Trophoblast cell (in vitro differentiated cells and primary cell): Measurements from ENCODE around the gene MS4A6A.

ENCODE experiments used
- DNase-seq, 2 donors: peaks; one replicate each; pipeline ENCODE4 v3.0.0-alpha.2; 2016
- H2AFZ ChIP-seq: 2 replicates; pipeline ENCODE4 v1.6.1; 2013; ENCODE audit warnings: low read length, moderate library complexity, mild to moderate bottlenecking; ENCODE audit not compliant: insufficient read depth, poor library complexity
- H2AK5ac ChIP-seq: 2 replicates; pipeline ENCODE4 v1.6.1; 2013; ENCODE audit warnings: mild to moderate bottlenecking, low read length
- H2BK120ac ChIP-seq: 2 replicates; pipeline ENCODE4 v1.6.1; 2013; ENCODE audit warnings: low read length, mild to moderate bottlenecking, moderate library complexity; ENCODE audit not compliant: insufficient read depth, poor library complexity
- H2BK12ac ChIP-seq: 2 replicates; pipeline ENCODE4 v1.6.1; 2013; ENCODE audit warnings: mild to moderate bottlenecking, low read length, moderate library complexity
- H2BK5ac ChIP-seq: 2 replicates; pipeline ENCODE4 v1.6.1; 2013; ENCODE audit warnings: low read length, low read depth, moderate library complexity, mild to moderate bottlenecking; ENCODE audit not compliant: poor library complexity
- H3K14ac ChIP-seq: 2 replicates; pipeline ENCODE4 v1.6.1; 2013; ENCODE audit warnings: mild to moderate bottlenecking, low read length
- H3K18ac ChIP-seq: 2 replicates; pipeline ENCODE4 v1.6.1; 2013; ENCODE audit warnings: mild to moderate bottlenecking, low read length
- H3K23ac ChIP-seq: 2 replicates; pipeline ENCODE4 v1.6.1; 2013; ENCODE audit warnings: low read length
- H3K27ac ChIP-seq: 2 replicates; pipeline ENCODE4 v1.5.1; 2013; ENCODE audit warnings: low read depth, mild to moderate bottlenecking, inconsistent platforms, low read length, moderate library complexity
- H3K27me3 ChIP-seq: 2 replicates; pipeline ENCODE4 v1.6.1; 2013; ENCODE audit warnings: inconsistent platforms, mild to moderate bottlenecking, low read length, moderate library complexity; ENCODE audit not compliant: insufficient read depth
- H3K36me3 ChIP-seq, 2 experiments: 1 replicate in 1 of 2; 2 replicates in 1 of 2; pipeline ENCODE4 v1.6.1; 2013; ENCODE audit warnings: low read length in 2 of 2, mild to moderate bottlenecking in 2 of 2, moderate library complexity in 1 of 2; ENCODE audit not compliant: insufficient read depth in 2 of 2, control insufficient read depth in 1 of 2
- H3K4ac ChIP-seq: 2 replicates; pipeline ENCODE4 v1.6.1; 2013; ENCODE audit warnings: low read depth, mild to moderate bottlenecking, low read length, moderate library complexity
- H3K4me1 ChIP-seq, 2 experiments: 1 replicate in 1 of 2; 2 replicates in 1 of 2; pipeline ENCODE4 v1.6.1; 2013; ENCODE audit warnings: low read length in 2 of 2, mild to moderate bottlenecking in 2 of 2, moderate library complexity in 1 of 2; ENCODE audit not compliant: insufficient read depth in 2 of 2, control insufficient read depth in 1 of 2
- H3K4me2 ChIP-seq: 2 replicates; pipeline ENCODE4 v1.6.1; 2013; ENCODE audit warnings: inconsistent platforms, mild to moderate bottlenecking, low read length, moderate library complexity
- H3K4me3 ChIP-seq: 2 replicates; pipeline ENCODE4 v1.5.1; 2013; ENCODE audit warnings: mild to moderate bottlenecking, low read depth, low read length, inconsistent platforms
- H3K79me1 ChIP-seq: one replicate; pipeline ENCODE4 v1.6.1; 2013; ENCODE audit warnings: low read length
- H3K79me2 ChIP-seq: 2 replicates; pipeline ENCODE4 v1.6.1; 2013; ENCODE audit warnings: low read length, mild to moderate bottlenecking; ENCODE audit not compliant: control insufficient read depth, insufficient read depth, poor library complexity
- H3K9ac ChIP-seq: 2 replicates; pipeline ENCODE4 v1.6.1; 2013; ENCODE audit warnings: mild to moderate bottlenecking, low read length
- H3K9me3 ChIP-seq: 2 replicates; pipeline ENCODE4 v1.6.1; 2013; ENCODE audit warnings: low read depth, mild to moderate bottlenecking, control low read depth, inconsistent platforms, low read length; ENCODE audit not compliant: insufficient read depth
- H4K12ac ChIP-seq: 2 replicates; pipeline ENCODE4 v1.6.1; 2013; ENCODE audit warnings: low read depth, mild to moderate bottlenecking, low read length, moderate library complexity
- H4K8ac ChIP-seq: 2 replicates; pipeline ENCODE4 v1.6.1; 2013; ENCODE audit warnings: low read depth, mild to moderate bottlenecking, low read length, moderate library complexity
- H4K91ac ChIP-seq: one replicate; pipeline ENCODE4 v1.6.1; 2013; ENCODE audit warnings: low read depth, mild to moderate bottlenecking, low read length, moderate library complexity
- WGBS: extraction: QIAGEN DNeasy Blood & Tissue Kit; methylation state at CpG from one replicate; pipeline ENCODE4 v1.1.7; 2013; ENCODE audit warnings: missing lambda C conversion rate; ENCODE audit not compliant: insufficient read length, insufficient coverage; ENCODE audit errors: extremely low coverage; 5-methylcytosine and 5-hydroxymethylcytosine counted together

MS4A6A gene

DNA sequence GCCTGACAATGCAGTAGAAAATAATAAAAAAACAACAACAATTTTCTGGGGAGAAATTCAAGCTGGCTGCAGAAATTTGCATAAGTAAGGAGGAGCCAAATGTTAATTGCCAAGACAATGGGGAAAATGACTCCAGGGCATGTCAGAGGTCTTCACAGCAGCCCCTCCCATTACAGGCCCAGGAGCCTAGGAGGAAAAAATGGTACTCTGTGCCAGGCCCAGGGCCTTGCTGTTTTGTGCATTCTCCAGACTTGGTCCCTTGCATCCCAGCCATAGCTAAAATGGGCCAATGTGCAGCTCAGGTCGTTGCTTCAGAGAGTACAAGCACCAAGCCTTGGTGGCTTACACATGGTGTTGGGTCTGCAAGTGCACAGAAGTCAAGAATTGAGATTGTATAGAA, 49.0 kb downstream of the MS4A6A start:
- Histone ChIP-seq H4K91ac (no peak overlapping the region), H3K14ac (no peak overlapping the region), H2BK5ac (no peak overlapping the region), H3K79me1 (no peaks in the 10 kb centered on the region), H3K18ac (no peak overlapping the region), H3K4me2 (no peak overlapping the region), H3K36me3 (no peaks in the 10 kb centered on the region), H3K4me3 (no peak overlapping the region), H3K4me1 (no peaks in the 10 kb centered on the region), H2AK5ac (no peak overlapping the region), H4K8ac (no peak overlapping the region), H3K27me3 (no peaks in the 10 kb centered on the region), H3K4ac (no peak overlapping the region), H3K27ac (no peak overlapping the region), H2BK12ac (no peak overlapping the region), H3K9me3 (peaks cover 3% of the 10 kb centered on the region), H3K79me2 (no peaks in the 10 kb centered on the region), H3K23ac (no peak overlapping the region), H2AFZ (no peak overlapping the region), H4K12ac (no peak overlapping the region), H3K9ac (no peak overlapping the region), H2BK120ac (no peak overlapping the region)
- WGBS, result no CpG with 5 or more reads among the region's 1 CpG
- no peak for DNase-seq

DNA sequence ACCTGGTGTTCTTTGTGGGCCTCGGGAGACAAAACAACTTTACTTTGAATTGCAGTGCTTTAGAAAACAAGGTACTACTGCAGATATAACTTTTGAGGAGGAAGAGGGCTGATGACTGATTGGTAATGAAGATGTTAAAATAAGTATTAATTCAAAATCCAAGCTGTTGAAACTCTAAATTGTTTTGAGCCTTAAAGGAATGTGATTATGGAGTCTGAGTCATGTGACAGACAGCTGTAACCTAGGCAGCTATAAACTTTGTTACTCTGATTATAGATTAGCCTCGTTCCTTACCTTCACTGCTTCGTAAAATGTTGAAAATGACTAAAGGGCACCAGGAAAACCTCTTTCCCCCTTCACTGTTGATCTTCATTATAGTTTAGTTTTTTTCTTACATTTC, 51.0 kb downstream of the MS4A6A start:
- no peaks in the 10 kb centered on the region for H3K79me2 ChIP-seq
- no CpG with 5 or more reads among the region's 3 CpGs for WGBS
- no peaks in the 10 kb centered on the region for H3K79me1 ChIP-seq

DNA sequence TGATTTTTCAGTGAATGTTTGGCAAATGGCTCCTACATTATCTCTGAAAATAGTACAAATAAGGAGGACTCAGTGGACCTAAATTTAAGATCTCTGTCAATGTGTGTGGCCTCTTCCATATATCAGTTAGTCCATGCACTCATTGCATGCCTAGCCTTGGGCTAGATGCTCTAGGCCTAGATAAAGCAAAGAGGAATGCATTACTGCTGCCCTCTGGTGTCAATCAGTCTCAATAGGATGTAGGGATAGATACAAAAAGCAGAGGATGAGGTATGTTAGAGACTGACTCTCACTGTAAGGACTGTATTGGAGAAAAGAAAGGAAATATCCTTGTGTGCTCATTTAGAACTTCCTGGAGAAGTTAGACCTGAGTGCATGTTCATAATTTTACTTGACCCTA, 52.4 kb downstream of the MS4A6A start:
- no peak overlapping the region for H2AK5ac ChIP-seq
- H3K79me1 ChIP-seq, result no peaks in the 10 kb centered on the region
- H2AFZ ChIP-seq, result no peak overlapping the region
- no peak overlapping the region for H4K12ac ChIP-seq
- H2BK12ac ChIP-seq, result no peak overlapping the region
- no peak overlapping the region for H3K4me2 ChIP-seq
- H4K8ac ChIP-seq, result no peak overlapping the region
- H4K91ac ChIP-seq, result no peak overlapping the region
- H2BK5ac ChIP-seq, result no peak overlapping the region
- no peak overlapping the region for H3K14ac ChIP-seq
- H3K18ac ChIP-seq, result no peak overlapping the region
- H3K36me3 ChIP-seq, result no peaks in the 10 kb centered on the region
- no peaks in the 10 kb centered on the region for H3K27me3 ChIP-seq
- peaks cover 3% of the 10 kb centered on the region for H3K9me3 ChIP-seq
- H3K4me1 ChIP-seq, result no peaks in the 10 kb centered on the region
- no peak overlapping the region for H2BK120ac ChIP-seq
- no peak overlapping the region for H3K23ac ChIP-seq
- no peak overlapping the region for H3K4me3 ChIP-seq
- no peak overlapping the region for H3K27ac ChIP-seq
- peak; percentile 63 to 85 for DNase-seq
- no peaks in the 10 kb centered on the region for H3K79me2 ChIP-seq
- H3K4ac ChIP-seq, result no peak overlapping the region
- H3K9ac ChIP-seq, result no peak overlapping the region

More for the DNA sequence above, 51.0 kb downstream of the MS4A6A start:
- Histone ChIP-seq H3K18ac (no peak overlapping the region), H3K9ac (no peak overlapping the region), H4K8ac (no peak overlapping the region), H2AK5ac (no peak overlapping the region), H3K4me2 (no peak overlapping the region), H3K23ac (no peak overlapping the region), H3K4me3 (no peak overlapping the region), H4K91ac (no peak overlapping the region), H2BK5ac (no peak overlapping the region), H2BK120ac (no peak overlapping the region), H2AFZ (no peak overlapping the region), H3K14ac (no peak overlapping the region), H3K4ac (no peak overlapping the region), H3K4me1 (no peaks in the 10 kb centered on the region), H4K12ac (no peak overlapping the region), H3K27ac (no peak overlapping the region), H2BK12ac (no peak overlapping the region), H3K9me3 (peaks cover 3% of the 10 kb centered on the region), H3K36me3 (no peaks in the 10 kb centered on the region), H3K27me3 (no peaks in the 10 kb centered on the region)
- DNase-seq, result no peak

DNA sequence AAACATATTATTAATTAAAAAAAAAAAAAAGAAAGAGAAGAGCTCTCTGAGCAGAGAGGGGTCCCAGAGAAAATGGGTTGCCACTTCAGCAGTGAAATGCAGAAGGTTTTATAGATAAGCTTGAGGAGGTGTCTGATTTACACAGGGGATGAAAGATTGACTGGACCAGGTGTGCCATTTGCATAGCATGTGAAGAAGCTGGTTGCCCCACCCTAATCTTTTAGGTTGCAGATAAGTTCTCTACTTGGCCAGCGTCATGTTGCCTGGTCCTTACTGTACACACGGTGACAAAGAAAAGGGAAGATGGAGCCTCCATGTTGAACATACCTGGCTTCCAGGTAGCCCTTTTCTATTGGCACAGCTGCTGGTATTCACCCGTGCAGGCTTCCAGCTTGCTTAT, 53.0 kb downstream of the MS4A6A start:
- H3K36me3 ChIP-seq, result no peaks in the 10 kb centered on the region
- H3K9ac ChIP-seq, result no peak overlapping the region
- no peak overlapping the region for H3K4me2 ChIP-seq
- H3K4me3 ChIP-seq, result no peak overlapping the region
- no peaks in the 10 kb centered on the region for H3K27me3 ChIP-seq
- peaks cover 0 to 5% of the 10 kb centered on the region in 2 experiments for H3K4me1 ChIP-seq
- no peak overlapping the region for H2AK5ac ChIP-seq
- H2AFZ ChIP-seq, result no peak overlapping the region
- no peak overlapping the region for H4K12ac ChIP-seq
- no CpG with 5 or more reads among the region's 3 CpGs for WGBS
- H3K79me1 ChIP-seq, result no peaks in the 10 kb centered on the region
- no peak overlapping the region for H2BK5ac ChIP-seq
- H3K18ac ChIP-seq, result no peak overlapping the region
- H4K8ac ChIP-seq, result no peak overlapping the region
- H2BK12ac ChIP-seq, result no peak overlapping the region
- H3K79me2 ChIP-seq, result no peaks in the 10 kb centered on the region
- no peak overlapping the region for H3K4ac ChIP-seq
- no peak overlapping the region for H2BK120ac ChIP-seq
- H4K91ac ChIP-seq, result no peak overlapping the region
- no peak overlapping the region for H3K14ac ChIP-seq
- DNase-seq, result no peak
- H3K23ac ChIP-seq, result no peak overlapping the region
- H3K9me3 ChIP-seq, result peaks cover 3% of the 10 kb centered on the region
- no peak overlapping the region for H3K27ac ChIP-seq
